Neural cell (in vitro differentiated cells): ENCODE results near the gene AASDH.

ENCODE experiments used
- CTCF ChIP-seq: fragments of 450-650 bp; IDR thresholded peaks from 2 replicates; pipeline ENCODE4 v1.5.1; 2014; ENCODE audit warnings: antibody characterized with exemption, mild to moderate bottlenecking, moderate library complexity; ENCODE audit not compliant: poor library complexity, severe bottlenecking
- EP300 ChIP-seq: fragments of 450-650 bp; conservative IDR thresholded peaks from 2 replicates; pipeline ENCODE4 v1.6.1; 2014; ENCODE audit warnings: antibody characterized with exemption, mild to moderate bottlenecking, moderate library complexity; ENCODE audit not compliant: poor library complexity, severe bottlenecking
- EZH2 ChIP-seq: fragments of 200-600, 300-800 bp; shearing (Covaris generic), sonication (generic); IDR thresholded peaks from 2 replicates; pipeline ENCODE4 v1.6.1; 2014; ENCODE audit warnings: antibody characterized with exemption, low read length, borderline replicate concordance, mild to moderate bottlenecking; ENCODE audit not compliant: insufficient read depth, poor library complexity, severe bottlenecking
- MXI1 ChIP-seq: fragments of 450-650 bp; conservative IDR thresholded peaks from 2 replicates; pipeline ENCODE4 v1.6.1; 2014; ENCODE audit warnings: antibody characterized with exemption, mild to moderate bottlenecking; ENCODE audit not compliant: poor library complexity, severe bottlenecking
- POLR2AphosphoS5 ChIP-seq: IDR thresholded peaks from 2 replicates; pipeline ENCODE4 v1.6.1; 2012
- RAD21 ChIP-seq: fragments of 450-650 bp; conservative IDR thresholded peaks from 2 replicates; pipeline ENCODE4 v1.6.1; 2014; ENCODE audit warnings: antibody characterized with exemption, mild to moderate bottlenecking, moderate library complexity
- SMC3 ChIP-seq: fragments of 450-650 bp; conservative IDR thresholded peaks from 2 replicates; pipeline ENCODE4 v1.6.1; 2014; ENCODE audit warnings: antibody characterized with exemption, mild to moderate bottlenecking, moderate library complexity; ENCODE audit not compliant: poor library complexity
- TAF1 ChIP-seq: IDR thresholded peaks from 2 replicates; pipeline ENCODE4 v1.6.1; 2012; ENCODE audit warnings: low read depth
- TF ChIP-seq, protein P1 (sequence below): IDR thresholded peaks from 2 replicates; pipeline ENCODE4 v1.6.1; 2012; ENCODE audit warnings: borderline replicate concordance

DNA sequence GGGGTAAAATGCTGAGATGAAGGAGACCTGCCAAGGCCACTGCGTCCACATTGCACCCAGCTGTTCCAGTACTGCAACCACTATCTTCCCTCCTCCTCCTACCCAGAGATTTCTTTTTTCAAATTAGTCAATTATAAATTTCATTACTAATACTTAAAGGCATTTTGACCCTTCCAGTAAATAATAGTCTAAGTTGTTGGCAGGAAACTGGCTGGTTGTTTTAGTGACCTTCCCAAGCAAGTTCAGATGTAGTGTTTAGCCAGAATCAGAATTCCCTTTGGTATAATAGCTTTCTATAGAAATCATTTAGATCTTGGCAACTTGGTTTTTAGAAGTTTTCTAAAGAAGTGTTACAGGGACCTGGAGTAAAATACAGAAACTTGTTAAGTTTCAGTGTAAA is 66.0 kb downstream of the AASDH start:
- TF ChIP-seq EP300 (no peak), CTCF (no peak), RAD21 (no peak), POLR2AphosphoS5 (no peak), EZH2 (no peak), TAF1 (no peak), SMC3 (no peak), MXI1 (no peak)
- TF ChIP-seq, protein P1, sequence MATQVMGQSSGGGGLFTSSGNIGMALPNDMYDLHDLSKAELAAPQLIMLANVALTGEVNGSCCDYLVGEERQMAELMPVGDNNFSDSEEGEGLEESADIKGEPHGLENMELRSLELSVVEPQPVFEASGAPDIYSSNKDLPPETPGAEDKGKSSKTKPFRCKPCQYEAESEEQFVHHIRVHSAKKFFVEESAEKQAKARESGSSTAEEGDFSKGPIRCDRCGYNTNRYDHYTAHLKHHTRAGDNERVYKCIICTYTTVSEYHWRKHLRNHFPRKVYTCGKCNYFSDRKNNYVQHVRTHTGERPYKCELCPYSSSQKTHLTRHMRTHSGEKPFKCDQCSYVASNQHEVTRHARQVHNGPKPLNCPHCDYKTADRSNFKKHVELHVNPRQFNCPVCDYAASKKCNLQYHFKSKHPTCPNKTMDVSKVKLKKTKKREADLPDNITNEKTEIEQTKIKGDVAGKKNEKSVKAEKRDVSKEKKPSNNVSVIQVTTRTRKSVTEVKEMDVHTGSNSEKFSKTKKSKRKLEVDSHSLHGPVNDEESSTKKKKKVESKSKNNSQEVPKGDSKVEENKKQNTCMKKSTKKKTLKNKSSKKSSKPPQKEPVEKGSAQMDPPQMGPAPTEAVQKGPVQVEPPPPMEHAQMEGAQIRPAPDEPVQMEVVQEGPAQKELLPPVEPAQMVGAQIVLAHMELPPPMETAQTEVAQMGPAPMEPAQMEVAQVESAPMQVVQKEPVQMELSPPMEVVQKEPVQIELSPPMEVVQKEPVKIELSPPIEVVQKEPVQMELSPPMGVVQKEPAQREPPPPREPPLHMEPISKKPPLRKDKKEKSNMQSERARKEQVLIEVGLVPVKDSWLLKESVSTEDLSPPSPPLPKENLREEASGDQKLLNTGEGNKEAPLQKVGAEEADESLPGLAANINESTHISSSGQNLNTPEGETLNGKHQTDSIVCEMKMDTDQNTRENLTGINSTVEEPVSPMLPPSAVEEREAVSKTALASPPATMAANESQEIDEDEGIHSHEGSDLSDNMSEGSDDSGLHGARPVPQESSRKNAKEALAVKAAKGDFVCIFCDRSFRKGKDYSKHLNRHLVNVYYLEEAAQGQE: no peak
